H9 (cell line): Measurements from ENCODE around the gene PADI6. TPM values are rescaled to one million over a fixed set of nuclear protein-coding genes. Genes with fewer than 3 reads are reported as not detected.
A peak's percentile ranks its signal among the peaks of the same experiment; 100 is the strongest.

Source experiments
- DNase-seq: peaks from one replicate; pipeline ENCODE4 v3.0.0-alpha.2; 2017
- H2AFZ ChIP-seq: one replicate; pipeline ENCODE4 v1.6.1; 2013; ENCODE audit warnings: mild to moderate bottlenecking, low read length, control low read depth, moderate library complexity
- H2AK5ac ChIP-seq: 2 replicates; pipeline ENCODE4 v1.6.1; 2013; ENCODE audit warnings: low read length, control low read depth, mixed read lengths; ENCODE audit not compliant: insufficient read length
- H2BK120ac ChIP-seq: one replicate; pipeline ENCODE4 v1.6.1; 2013; ENCODE audit warnings: low read depth, mild to moderate bottlenecking, low read length, control low read depth, inconsistent platforms; ENCODE audit not compliant: poor library complexity, severe bottlenecking
- H2BK12ac ChIP-seq: 2 replicates; pipeline ENCODE4 v1.6.1; 2013; ENCODE audit warnings: low read length, control low read depth, mixed read lengths, low read depth; ENCODE audit not compliant: insufficient read length
- H2BK15ac ChIP-seq: 2 replicates; pipeline ENCODE4 v1.6.1; 2013; ENCODE audit warnings: low read depth, low read length, control low read depth
- H2BK20ac ChIP-seq: one replicate; pipeline ENCODE4 v1.6.1; 2013; ENCODE audit warnings: low read depth, mild to moderate bottlenecking, low read length, control low read depth, inconsistent platforms; ENCODE audit not compliant: poor library complexity, severe bottlenecking
- H2BK5ac ChIP-seq: 2 replicates; pipeline ENCODE4 v1.6.1; 2013; ENCODE audit warnings: low read length, control low read depth, mixed read lengths; ENCODE audit not compliant: insufficient read length
- H3K14ac ChIP-seq: 2 replicates; pipeline ENCODE4 v1.6.1; 2013; ENCODE audit warnings: low read length, control low read depth; ENCODE audit not compliant: insufficient read depth
- H3K18ac ChIP-seq: 2 replicates; pipeline ENCODE4 v1.6.1; 2013; ENCODE audit warnings: low read depth, mild to moderate bottlenecking, mixed read lengths, low read length, control low read depth; ENCODE audit not compliant: insufficient read length
- H3K23ac ChIP-seq: 2 replicates; pipeline ENCODE4 v1.6.1; 2013; ENCODE audit warnings: low read length, control low read depth, mixed read lengths, low read depth; ENCODE audit not compliant: insufficient read length
- H3K23me2 ChIP-seq: 2 replicates; pipeline ENCODE4 v1.6.1; 2013; ENCODE audit warnings: low read depth, mild to moderate bottlenecking, mixed read lengths, low read length, control low read depth; ENCODE audit not compliant: insufficient read length, poor library complexity, severe bottlenecking
- H3K27ac ChIP-seq: 2 replicates; pipeline ENCODE4 v1.5.1; 2013; ENCODE audit warnings: low read length, control low read depth, mixed read lengths, low read depth; ENCODE audit not compliant: insufficient read length
- H3K27me3 ChIP-seq: 2 replicates; pipeline ENCODE4 v1.6.1; 2013; ENCODE audit warnings: low read length, control low read depth, inconsistent platforms; ENCODE audit not compliant: insufficient read depth
- H3K4ac ChIP-seq: 2 replicates; pipeline ENCODE4 v1.6.1; 2013; ENCODE audit warnings: low read depth, mild to moderate bottlenecking, control low read depth, inconsistent platforms, low read length, moderate library complexity
- H3K4me1 ChIP-seq: 2 replicates; pipeline ENCODE4 v1.6.1; 2013; ENCODE audit warnings: low read length, control low read depth, inconsistent platforms; ENCODE audit not compliant: insufficient read depth
- H3K4me2 ChIP-seq: 2 replicates; pipeline ENCODE4 v1.6.1; 2013; ENCODE audit warnings: low read length, control low read depth, mixed read lengths; ENCODE audit not compliant: insufficient read length, insufficient read depth
- H3K56ac ChIP-seq: 2 replicates; pipeline ENCODE4 v1.6.1; 2013; ENCODE audit warnings: low read depth, mild to moderate bottlenecking, mixed read lengths, low read length, control low read depth; ENCODE audit not compliant: insufficient read length
- H3K79me1 ChIP-seq: 2 replicates; pipeline ENCODE4 v1.6.1; 2013; ENCODE audit warnings: low read depth, mild to moderate bottlenecking, moderate library complexity, low read length, control low read depth, inconsistent platforms; ENCODE audit not compliant: insufficient read depth, poor library complexity, severe bottlenecking
- H3K79me2 ChIP-seq: 2 replicates; pipeline ENCODE4 v1.6.1; 2013; ENCODE audit warnings: low read length, control low read depth, inconsistent platforms; ENCODE audit not compliant: insufficient read depth
- H3K9ac ChIP-seq: 2 replicates; pipeline ENCODE4 v1.6.1; 2013; ENCODE audit warnings: low read length, control low read depth, mixed read lengths; ENCODE audit not compliant: insufficient read length; ENCODE audit errors: extremely low read depth
- H3K9me3 ChIP-seq: one replicate; pipeline ENCODE4 v1.6.1; 2013; ENCODE audit warnings: low read depth, low read length, inconsistent platforms; ENCODE audit not compliant: control insufficient read depth
- H3T11ph ChIP-seq: one replicate; pipeline ENCODE4 v1.6.1; 2013; ENCODE audit warnings: mild to moderate bottlenecking, low read length, control low read depth, inconsistent platforms
- H4K20me1 ChIP-seq: one replicate; pipeline ENCODE4 v1.6.1; 2013; ENCODE audit not compliant: control insufficient read depth, insufficient read length, insufficient read depth
- H4K5ac ChIP-seq: 2 replicates; pipeline ENCODE4 v1.6.1; 2013; ENCODE audit warnings: low read depth, mild to moderate bottlenecking, mixed read lengths, low read length, control low read depth; ENCODE audit not compliant: insufficient read length
- H4K8ac ChIP-seq: replicated peaks from 2 replicates; pipeline ENCODE4 v1.6.1; 2013; ENCODE audit warnings: low read length, control low read depth, mixed read lengths, low read depth; ENCODE audit not compliant: insufficient read length
- H4K91ac ChIP-seq: 2 replicates; pipeline ENCODE4 v1.6.1; 2013; ENCODE audit warnings: low read depth, mild to moderate bottlenecking, moderate library complexity, mixed read lengths, low read length, control low read depth; ENCODE audit not compliant: insufficient read length
- H3K27ac Mint-ChIP-seq, 3 experiments: 2 replicates in 2 of 3; 3 replicates in 1 of 3; pipeline ENCODE4 v1.8.0; 2020 to 2021; ENCODE audit warnings: mixed read lengths in 3 of 3, mild to moderate bottlenecking in 1 of 3, moderate library complexity in 1 of 3
- H3K27me3 Mint-ChIP-seq: 2 replicates; pipeline ENCODE4 v1.8.0; 2021; ENCODE audit warnings: low read depth, mild to moderate bottlenecking, moderate library complexity, mixed read lengths
- H3K36me3 Mint-ChIP-seq, 3 experiments: 2 replicates in 2 of 3; 3 replicates in 1 of 3; pipeline ENCODE4 v1.8.0; 2020 to 2021; ENCODE audit warnings: low read depth in 3 of 3, mixed read lengths in 3 of 3; ENCODE audit not compliant: insufficient read depth in 1 of 3
- H3K4me1 Mint-ChIP-seq, 2 experiments: 2 replicates each; pipeline ENCODE4 v1.8.0; 2020; ENCODE audit warnings: mixed read lengths in 2 of 2
- H3K4me3 Mint-ChIP-seq, 2 experiments: 2 replicates in 1 of 2; 3 replicates in 1 of 2; pipeline ENCODE4 v1.8.0; 2020 to 2021; ENCODE audit warnings: mild to moderate bottlenecking in 2 of 2, mixed read lengths in 2 of 2, moderate library complexity in 1 of 2
- H3K9me3 Mint-ChIP-seq, 2 experiments: 2 replicates in 1 of 2; 3 replicates in 1 of 2; pipeline ENCODE4 v1.8.0; 2020; ENCODE audit warnings: mild to moderate bottlenecking in 2 of 2, mixed read lengths in 2 of 2, moderate library complexity in 1 of 2
- WGBS: extraction: QIAGEN DNeasy Blood & Tissue Kit; methylation state at CpG from one replicate; pipeline ENCODE4 v1.1.7; 2013; ENCODE audit warnings: missing lambda C conversion rate, low lambda C conversion rate, mixed read lengths; ENCODE audit not compliant: insufficient read length; ENCODE audit errors: extremely low coverage; 5-methylcytosine and 5-hydroxymethylcytosine counted together
- total RNA-seq: library from RNA; stranded (reverse); gene quantifications from 2 replicates; pipeline ENCODE4 v1.2.1, GENCODE V29; 2021
- TF ChIP-seq, protein P1 (sequence below): fragments of 200-600 bp; sonication (generic); conservative IDR thresholded peaks from 3 replicates; pipeline ENCODE4 v1.8.0; 2021; ENCODE audit warnings: antibody characterized with exemption, mild to moderate bottlenecking

Gene PADI6
- total RNA-seq, 1 experiment from 2014 or later = not detected

DNA sequence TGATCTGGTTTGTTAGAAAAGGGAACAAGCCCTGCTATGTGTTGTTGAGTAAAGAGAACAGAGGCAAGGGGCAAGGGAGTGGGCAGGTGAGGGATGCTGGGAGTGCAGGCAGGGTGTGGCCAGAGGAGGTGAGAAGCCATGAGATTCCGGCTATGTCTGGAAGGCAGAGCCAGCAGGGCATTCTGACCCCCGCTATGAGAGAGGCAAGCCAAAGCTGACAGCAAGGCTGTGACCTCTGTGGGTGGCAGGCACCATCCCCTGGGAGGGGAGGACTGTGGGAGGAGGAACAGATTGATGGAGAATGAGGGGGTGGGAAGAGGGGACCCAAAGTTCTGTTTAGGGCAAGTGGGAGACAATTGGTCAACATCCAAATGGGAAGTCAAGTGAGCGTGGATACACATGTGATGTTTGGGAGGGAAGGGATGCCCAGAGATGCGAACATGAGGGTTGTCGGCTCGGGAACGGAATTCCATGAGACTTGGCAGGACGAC, 19.5 kb upstream of the PADI6 start:
- Mint-ChIP-seq H3K4me1 (peaks cover 12 to 24% of the 10 kb centered on the region in 2 experiments), H3K27me3 (peaks cover 15% of the 10 kb centered on the region), H3K27ac (0 out of 7 replicates have a peak overlapping the region, but pooled peaks of 2 of the 3 experiments have one; percentile 26 to 28), H3K36me3 (no peaks in the 10 kb centered on the region), H3K4me3 (no peak overlapping the region), H3K9me3 (no peaks in the 10 kb centered on the region)
- Histone ChIP-seq H3K4ac (no peak overlapping the region), H3K27ac (no peak overlapping the region), H3K9me3 (no peaks in the 10 kb centered on the region), H2BK12ac (no peak overlapping the region), H2AK5ac (no peak overlapping the region), H4K5ac (no peak overlapping the region), H3T11ph (no peak overlapping the region), H3K14ac (no peak overlapping the region; the same call in 1 of the 2 replicates), H4K20me1 (no peaks in the 10 kb centered on the region), H2BK15ac (no peak overlapping the region), H3K18ac (no peak overlapping the region), H2BK120ac (no peak overlapping the region), H3K79me1 (no peaks in the 10 kb centered on the region), H4K91ac (no peak overlapping the region), H3K56ac (no peak overlapping the region), H2AFZ (no peak overlapping the region), H3K79me2 (no peaks in the 10 kb centered on the region), H3K4me1 (no peaks in the 10 kb centered on the region), H3K23ac (no peak overlapping the region), H2BK5ac (no peak overlapping the region), H3K27me3 (no peaks in the 10 kb centered on the region), H3K4me2 (no peak overlapping the region), H2BK20ac (no peak overlapping the region), H4K8ac (no peak overlapping the region), H3K23me2 (no peaks in the 10 kb centered on the region), H3K9ac (no peak overlapping the region)
- WGBS = no CpG with 5 or more reads among the region's 8 CpGs
- TF ChIP-seq, protein P1, sequence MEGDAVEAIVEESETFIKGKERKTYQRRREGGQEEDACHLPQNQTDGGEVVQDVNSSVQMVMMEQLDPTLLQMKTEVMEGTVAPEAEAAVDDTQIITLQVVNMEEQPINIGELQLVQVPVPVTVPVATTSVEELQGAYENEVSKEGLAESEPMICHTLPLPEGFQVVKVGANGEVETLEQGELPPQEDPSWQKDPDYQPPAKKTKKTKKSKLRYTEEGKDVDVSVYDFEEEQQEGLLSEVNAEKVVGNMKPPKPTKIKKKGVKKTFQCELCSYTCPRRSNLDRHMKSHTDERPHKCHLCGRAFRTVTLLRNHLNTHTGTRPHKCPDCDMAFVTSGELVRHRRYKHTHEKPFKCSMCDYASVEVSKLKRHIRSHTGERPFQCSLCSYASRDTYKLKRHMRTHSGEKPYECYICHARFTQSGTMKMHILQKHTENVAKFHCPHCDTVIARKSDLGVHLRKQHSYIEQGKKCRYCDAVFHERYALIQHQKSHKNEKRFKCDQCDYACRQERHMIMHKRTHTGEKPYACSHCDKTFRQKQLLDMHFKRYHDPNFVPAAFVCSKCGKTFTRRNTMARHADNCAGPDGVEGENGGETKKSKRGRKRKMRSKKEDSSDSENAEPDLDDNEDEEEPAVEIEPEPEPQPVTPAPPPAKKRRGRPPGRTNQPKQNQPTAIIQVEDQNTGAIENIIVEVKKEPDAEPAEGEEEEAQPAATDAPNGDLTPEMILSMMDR = no peak
- peak; percentile 20 for DNase-seq
